HG02610 (cell line): ENCODE results near the gene DPYSL5.
"Not testable (repeated sequence)": the region's sequence is repeated elsewhere in the genome, so short reads cannot be mapped to it uniquely, and the experiment has no call there.

Source experiments
- ATAC-seq: cut with Tn5 transposase; IDR thresholded peaks from one replicate; pipeline ENCODE4 v1.9.1; 2021; ENCODE audit warnings: mild to moderate bottlenecking, moderate library complexity; ENCODE audit not compliant: unreplicated experiment

Gene DPYSL5

DNA sequence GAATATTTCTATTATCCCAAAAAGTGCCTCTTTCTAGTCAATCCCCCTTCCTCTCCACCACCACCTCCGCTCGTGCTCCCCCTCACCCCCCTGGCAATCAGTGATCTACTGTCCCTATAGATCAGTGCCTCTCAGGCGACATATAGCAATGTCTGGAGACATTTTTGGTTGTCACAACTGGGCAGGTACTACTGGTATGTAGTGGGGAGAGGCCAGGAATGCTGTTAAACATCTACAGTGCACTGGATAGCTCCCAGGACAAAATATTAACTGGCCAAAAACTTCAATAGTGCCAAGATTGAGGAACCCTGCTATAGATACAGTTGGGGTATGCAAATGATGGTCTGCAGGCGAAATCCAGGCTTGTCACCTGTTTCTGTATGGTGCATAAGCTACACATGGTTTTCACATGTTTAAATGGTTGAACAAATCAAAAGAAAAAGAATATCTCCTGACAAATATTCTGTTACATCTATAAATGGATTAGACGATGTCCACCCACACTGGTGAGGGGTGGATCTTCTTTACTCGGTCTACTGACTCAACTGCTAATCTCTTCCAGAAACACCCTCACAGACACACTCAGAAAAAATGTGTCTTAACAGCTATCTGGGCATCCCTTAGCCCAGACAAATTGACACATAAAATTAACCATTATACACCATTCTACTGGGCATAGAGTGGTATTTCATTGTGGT is 25.5 kb downstream of the DPYSL5 start:
- no peak for ATAC-seq

DNA sequence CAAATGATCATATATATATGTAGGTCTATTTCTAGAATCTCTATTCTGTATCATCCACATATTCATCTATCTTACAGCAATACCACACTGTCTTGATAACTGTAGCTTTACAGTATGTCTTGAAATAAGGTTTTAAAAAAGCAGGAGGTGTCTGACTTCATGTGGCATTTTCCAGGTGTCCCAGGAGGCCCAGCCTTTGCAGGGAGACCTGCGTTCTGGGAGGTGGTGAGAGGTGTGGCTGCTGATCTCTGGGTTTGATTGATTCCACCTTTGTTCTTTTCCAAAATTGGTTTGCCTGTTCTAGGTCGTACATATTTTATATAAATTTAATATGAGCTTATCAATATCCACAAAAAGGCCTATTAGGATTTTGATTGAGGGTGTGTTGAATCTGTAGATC is 26.6 kb downstream of the DPYSL5 start:
- ATAC-seq = no peak

DNA sequence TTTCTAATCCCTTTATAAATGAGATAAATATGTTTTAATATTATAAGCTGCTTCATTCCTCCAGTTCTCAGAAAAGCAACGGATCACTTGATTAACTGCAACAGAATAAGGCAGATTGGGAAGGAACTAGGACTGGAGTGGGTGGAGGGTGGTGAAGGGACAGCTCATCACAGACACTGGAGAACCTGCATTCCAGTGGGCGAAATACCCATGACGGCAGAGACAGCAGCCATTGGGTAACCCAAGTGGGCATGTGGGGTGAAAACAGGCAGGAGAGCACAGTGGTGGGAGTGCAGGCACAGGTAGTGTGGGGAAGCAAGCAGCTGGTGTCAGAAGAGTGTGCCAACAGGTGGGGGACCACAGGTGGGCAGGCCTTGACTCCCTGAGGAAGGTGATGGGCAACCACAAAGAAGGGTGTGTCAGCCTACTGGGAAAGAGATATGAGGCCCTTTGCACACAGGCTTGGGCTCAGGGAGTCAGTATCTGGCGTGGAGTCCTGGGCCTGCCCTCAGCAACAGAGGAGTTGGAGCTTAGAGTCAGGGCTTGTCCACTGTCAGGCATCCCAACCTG is 27.2 kb downstream of the DPYSL5 start:
- ATAC-seq = no peak

DNA sequence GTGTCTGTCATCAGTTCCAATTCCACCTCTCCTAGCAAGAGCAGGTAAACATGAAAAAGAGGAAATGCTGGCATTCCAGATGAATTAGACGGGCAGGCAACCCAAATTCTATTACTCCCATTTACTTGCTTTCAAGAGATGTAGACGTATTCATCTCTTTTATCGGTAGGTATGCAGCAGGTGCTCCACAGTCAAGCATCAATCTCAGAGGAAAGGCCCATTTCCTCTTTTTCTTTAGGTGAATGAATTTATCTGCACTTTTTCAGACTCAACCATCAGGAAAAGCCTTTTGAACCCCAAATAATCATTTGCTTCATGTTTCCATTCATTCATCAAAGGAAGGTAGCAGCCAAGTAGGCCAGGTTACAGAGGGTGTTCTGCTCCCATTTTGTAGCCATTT is 27.9 kb downstream of the DPYSL5 start:
- no peak for ATAC-seq

DNA sequence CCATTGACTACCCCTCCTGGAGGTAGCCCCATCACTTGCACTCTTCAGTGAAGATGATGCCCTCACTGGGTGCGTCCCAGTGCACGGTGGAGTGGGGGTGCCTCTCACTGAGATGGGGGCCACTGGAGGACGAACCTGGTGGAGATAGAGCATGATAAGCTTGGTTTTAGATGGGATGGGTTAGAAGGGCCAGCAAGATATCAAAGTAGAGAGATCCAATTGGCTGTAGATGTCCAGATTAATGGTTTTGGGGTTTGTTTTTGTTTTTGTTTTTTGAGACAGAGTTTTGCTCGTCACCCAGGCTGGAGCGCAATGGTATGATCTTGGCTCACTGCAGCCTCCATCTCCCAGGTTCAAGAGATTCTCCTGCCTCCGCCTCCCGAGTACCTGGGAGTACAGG is 28.3 kb downstream of the DPYSL5 start:
- ATAC-seq = no peak

DNA sequence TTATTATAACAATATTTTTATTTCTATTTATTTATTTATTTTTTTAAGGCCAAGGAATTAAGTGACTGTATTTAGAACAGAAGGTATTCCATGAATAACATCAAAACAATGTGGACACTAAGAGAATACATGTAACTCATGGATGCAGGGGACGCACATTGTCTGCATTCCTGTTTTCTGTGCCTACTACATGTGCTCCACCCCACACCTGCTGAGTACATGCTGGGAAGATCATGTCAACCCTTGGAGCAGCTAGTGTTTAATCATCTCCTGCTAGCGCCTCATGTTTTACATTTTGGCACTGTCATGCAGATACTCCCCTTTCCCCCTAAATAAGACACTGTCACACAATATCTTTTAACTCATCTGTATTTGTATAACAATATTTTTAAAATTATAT is 29.3 kb downstream of the DPYSL5 start:
- ATAC-seq = no peak

DNA sequence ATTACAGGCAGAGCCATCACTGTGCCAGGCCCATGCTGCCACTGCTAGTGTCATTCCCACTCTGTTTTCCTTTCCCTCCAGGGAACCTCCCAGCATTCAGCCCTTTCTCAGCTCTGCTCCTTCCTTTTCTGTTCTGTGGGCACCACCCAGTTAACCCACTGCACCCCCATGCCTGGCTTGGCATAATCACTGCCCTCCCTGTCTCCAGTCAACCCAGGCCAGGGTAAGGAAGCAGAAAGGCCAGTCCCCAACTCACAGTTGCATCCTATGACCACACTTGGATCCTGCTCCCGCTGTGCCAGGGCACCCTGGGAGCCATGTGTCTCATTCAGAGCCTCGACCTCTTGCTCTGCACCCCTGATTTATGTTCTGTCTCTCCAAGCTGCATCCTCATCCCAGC is 32.2 kb downstream of the DPYSL5 start:
- no peak for ATAC-seq

DNA sequence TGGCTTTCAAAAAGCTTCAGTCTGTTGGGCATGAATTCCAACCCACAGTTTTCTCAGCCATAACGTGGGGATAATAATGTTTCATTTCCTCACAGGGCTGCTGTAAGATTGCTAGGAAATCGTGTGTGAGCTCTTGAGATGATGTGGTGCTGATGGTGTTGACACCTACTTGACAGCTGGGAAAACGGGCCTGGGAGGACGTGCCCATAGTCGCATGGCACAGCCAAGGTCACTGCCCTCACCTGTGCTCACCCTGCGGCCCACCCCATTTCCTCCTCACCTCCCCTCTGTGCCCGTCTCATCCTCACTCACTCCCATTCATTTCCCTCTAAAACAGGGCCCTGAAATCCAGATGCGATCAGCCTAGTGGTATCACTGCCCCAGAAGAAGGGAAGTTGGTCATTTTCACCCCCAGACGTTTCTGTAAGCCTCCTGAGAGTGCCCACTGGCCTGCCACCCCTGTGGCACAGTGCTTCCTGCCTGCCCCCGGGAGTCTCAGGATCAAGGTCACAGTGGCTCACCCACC is 33.0 kb downstream of the DPYSL5 start:
- no peak for ATAC-seq

DNA sequence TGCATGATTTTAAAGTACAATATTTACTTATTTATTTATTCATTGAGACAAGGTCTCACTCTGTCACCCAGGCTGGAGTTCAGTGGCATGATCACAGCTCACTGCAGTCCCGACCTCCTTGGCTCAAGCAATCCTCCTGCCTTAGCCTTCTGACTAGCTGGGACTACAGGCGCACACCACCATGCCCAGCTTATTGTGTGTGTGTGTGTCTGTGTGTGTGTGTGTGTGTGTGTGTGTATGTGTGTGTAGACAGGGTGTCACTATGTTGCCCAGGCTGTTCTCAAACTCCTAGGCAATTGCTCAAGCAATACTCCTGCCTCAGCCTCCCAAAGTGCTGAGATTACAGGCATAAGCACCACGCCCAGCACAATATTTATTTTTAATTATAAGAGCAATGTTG is 34.3 kb downstream of the DPYSL5 start:
- not testable (repeated sequence) for ATAC-seq

DNA sequence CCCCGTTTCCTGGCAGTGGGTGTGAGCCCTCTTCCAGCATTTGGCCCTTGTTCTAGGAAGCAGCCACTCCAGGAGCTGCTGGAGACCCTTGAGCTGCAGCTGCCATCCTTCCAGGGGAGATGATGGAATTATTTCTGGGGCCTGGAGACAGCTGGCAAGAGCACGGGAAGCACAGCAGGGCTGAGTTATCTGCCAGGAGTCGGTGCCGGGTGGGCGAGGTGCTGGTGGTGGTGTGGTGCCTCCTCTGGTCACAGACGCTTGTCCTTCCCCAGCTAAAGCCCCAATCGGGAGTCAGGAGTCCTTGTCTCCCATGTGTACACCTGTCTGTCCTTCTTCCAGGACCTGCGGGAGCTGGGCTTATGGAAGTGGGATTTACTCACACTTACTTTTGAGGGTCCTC is 36.0 kb downstream of the DPYSL5 start:
- ATAC-seq = no peak

DNA sequence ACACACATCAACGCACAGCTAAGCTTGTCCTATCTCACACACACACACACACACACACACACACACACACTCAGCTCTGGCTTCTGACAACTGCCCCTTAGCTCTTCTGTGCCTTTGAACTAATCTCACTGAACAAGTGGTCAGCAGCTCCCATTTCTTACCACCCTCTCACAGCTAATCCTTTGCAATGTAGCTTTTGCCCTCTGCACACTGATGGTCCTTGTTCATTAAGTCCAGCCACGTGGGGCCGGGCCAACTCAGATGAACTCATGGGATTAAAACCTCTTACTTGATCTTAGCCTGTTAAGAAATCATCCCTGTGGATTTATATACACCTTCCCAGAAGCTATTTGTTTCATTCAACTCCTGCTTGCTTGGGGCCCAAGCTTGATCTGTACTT is 36.6 kb downstream of the DPYSL5 start:
- ATAC-seq = no peak

DNA sequence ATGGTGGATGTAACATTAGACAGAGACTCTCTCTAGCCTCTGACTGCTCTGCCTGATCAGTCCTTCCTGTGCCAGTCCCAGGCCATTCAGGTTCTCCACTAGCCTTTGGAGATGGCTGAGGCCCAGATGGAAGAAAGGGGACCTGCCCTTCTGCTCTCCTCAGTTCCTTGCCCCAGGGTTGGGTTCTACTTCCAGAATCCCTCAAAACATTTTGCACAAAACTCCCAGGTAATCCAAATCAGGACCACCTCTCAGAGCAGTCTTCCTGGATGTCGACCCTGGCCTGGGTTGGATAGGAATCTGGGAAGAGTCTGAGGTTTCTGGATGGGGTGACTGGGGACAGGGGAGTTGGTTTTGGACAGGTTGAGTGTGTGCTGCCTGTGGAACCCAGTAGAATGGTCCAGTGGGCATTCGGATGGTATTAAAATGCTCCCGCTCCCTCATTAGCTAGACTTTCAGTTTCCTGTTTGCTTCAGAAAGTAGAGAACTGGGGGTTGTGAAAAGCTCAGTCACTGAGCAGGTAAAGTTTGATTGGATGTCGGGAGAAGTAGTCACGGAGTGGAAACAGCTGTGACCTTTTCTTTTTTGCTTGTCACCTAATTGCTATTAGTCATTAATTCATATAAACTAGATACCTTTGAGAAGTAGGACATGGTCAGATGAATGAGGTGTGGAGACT is 37.9 kb downstream of the DPYSL5 start:
- no peak for ATAC-seq

DNA sequence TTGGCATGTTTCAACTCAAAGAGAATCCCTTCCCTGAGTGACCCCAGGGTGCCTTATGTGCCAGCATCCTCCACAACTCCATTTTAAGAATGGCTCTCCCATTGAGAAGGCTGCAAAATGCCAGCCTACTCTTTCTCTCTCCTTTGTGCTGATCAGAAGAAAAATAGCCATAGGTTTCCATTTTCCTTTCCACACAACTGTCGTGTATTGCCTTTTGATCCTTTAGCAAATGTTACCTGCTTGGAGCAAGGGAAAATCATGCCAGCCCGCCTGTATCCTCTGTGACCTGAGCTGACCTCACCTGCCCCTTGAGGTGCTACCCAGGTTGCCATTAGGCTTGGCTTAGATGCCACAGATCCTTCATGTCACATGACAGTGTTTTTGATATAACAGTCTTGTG is 38.8 kb downstream of the DPYSL5 start:
- ATAC-seq = no peak

DNA sequence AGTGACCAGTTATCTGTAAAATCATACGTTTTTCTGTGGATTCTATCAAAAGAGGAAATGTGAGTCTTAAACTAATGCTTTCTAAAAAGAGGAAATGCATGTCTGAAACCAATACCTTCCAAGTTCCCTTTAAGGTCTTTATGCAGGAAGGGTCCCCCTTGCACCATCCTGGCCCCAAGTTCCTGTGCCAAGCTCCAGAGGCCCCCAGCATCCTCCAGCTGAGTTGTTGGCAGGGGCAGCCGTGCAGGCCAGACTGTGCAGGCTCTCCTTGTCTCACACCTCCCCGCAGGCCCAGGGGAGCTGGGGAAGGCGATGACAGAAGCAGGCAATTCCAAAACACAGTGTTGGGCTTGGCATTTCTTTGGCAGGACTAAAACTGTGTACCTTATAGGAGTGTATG is 39.2 kb downstream of the DPYSL5 start:
- no peak for ATAC-seq

DNA sequence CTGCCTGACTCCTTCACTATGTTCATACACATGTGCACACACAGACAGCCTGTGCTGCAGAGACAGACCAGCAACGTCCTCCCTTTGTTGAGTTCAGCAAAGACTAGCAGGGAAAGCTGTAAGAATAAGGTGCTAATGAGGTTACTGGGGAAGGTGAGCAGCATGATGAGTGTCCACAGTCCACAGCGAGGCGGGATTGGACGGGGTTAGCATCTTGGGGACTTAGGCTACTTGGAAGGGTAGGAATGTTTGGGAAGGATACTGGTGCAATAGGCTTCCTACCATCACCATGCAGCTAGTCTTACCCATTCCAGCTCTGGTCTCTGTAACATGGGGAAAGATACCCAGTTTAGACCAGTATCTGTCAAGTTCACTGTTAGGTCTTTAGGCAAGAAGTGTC is 41.9 kb downstream of the DPYSL5 start:
- ATAC-seq = no peak

DNA sequence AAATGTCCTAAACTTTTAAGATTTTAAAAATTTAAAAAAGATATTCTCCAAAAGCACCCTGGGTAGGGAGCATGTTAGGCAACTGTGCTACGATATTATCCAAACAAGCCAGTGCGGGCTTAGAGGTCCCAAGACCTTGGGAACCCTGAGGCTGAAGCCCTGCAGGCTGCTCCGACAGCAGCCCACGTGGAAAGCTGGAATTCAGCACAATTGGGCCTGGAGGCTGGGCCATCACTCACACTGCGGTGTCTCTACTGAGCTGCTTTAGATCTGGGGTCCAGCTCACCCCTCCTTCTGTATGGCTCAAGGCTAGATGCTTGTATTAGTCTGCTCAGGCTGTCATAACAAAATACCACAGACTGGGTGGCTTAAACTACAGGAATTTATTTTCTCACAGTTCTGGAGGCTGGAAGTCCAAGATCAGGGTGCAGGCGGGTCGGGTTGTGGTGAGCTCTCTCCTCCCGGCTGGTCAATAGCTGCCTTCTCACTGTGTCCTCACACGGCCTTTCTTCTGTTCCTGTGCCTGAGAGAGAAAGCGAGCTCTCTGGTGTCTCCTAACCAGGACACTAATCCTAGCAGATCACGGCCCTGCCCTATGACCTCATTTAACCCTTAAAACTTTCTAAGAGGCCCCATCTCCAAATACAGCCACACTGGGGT is 42.5 kb downstream of the DPYSL5 start:
- ATAC-seq = no peak

DNA sequence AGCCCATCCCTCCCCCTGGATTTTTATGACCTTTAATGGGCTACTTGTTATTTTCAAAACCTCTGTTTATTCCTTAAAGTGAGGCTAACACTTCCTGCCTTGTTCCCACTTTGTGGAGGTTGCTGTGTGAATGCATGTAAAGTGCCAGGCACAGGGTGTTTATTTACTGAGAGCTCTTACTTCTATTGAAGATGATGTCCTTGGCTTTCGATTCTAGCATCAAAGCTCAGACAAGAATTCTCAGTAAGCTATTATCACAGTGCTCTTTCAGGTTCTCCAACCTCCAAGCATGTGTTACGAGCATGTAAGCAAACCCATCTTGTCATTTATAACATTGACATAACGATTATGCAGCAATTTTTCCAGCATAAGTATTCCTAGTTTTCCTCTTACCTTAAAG is 44.2 kb downstream of the DPYSL5 start:
- no peak for ATAC-seq

DNA sequence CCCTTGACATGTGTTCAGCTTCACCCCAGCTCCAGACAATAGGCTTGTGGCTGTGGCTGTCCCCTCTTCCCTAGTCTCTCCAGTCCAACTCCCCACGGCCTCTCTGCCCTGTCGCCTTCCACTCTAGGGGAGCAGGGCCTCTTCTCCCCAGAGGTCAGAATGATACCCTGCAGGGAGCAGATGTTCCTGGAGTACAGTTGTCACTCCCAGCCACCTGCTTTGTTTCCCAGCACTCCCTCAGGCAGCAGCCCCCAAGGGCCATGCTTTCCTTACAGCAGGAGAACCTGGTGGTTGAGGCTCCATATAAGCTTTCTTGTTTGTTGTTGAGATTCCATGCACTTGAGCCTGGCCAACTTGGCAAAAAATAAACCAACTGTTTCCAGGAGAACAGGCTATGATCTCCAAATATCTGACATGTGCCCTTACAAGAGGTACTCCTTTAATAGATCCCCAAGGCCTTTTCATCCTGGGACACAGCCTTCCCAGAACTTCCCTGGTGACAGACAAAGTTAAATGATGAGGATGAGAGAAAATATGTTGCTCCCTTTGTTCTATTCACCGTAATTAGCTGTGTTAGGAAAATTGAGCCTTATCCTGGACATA is 45.1 kb downstream of the DPYSL5 start:
- no peak for ATAC-seq

DNA sequence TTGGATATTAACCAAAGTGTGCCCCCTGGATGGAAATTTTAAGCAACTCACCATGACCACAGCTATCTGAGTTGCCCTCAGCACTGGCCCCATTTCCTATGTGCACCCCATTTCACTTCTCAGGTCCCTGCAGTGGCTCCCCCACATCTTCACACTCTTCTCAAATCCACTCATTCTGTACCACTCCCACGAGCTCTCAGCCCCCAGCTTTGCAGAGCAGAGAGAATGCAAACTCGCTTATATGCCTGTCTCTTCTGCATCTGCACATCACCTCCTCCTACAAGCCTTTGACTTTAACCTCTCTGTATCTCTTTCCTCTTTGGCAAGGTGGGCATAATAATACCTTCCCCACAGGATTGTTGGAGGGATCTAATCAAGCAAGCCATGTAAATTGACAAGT is 46.2 kb downstream of the DPYSL5 start:
- no peak for ATAC-seq

DNA sequence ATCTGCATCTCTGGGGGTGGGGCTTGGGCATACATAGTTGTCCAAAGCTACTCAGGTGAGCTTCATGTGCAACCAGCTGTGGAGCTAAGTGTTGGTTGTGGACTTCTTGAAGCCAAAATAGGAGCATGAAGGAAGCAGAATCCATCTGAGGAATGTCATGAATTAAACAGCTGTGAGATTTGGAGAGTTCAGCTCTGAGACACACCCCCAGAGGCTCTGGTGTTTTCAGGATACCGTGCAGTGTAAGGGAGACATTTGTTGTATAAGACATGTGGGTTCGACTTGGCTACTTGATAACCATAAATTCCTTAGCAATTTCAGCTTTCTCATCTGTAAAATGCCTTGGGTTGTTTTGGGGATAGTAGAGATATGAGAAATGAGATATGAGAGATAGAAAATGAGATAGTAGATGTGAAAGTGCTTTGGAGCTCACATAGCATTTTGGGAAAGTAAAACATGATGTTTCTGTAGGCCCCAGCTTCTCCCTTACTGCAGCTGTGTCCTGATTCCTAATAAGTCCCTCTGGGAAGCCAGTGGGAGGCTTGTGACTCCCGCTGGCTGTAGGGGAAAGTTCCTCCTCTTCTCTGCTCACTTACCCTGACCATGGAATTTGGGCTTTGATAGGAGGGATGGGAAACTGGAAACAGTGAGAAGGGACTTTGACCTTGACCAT is 50.0 kb downstream of the DPYSL5 start:
- no peak for ATAC-seq
